HG03439 (cell line): ENCODE measurements around the gene PLEKHG2.
"Not testable (repeated sequence)": the region's sequence is repeated elsewhere in the genome, so short reads cannot be mapped to it uniquely, and the experiment has no call there.

ENCODE experiments used
- ATAC-seq: cut with Tn5 transposase; IDR thresholded peaks from one replicate; pipeline ENCODE4 v1.9.1; 2021; ENCODE audit warnings: mild to moderate bottlenecking, moderate library complexity; ENCODE audit not compliant: unreplicated experiment

Gene PLEKHG2

GRCh38 chr19:39412100-39412866 lies at the start of gene PLEKHG2:
Gene PLEKHG2 (plus strand): TSS chr19:39412669. CDS start chr19:39414087, 1,418 bp downstream.
- ATAC-seq, result peak; percentile 60

- ATAC-seq, result no peak
Measured at GRCh38 chr19:39362682-39363657, 49.5 kb upstream of the PLEKHG2 start.

GRCh38 chr19:39363901-39364457 lies 48.5 kb upstream of the PLEKHG2 start:
- ATAC-seq, result no peak

- ATAC-seq, result no peak
Measured at GRCh38 chr19:39365531-39365930, 46.9 kb upstream of the PLEKHG2 start.

- no peak for ATAC-seq
Measured at GRCh38 chr19:39369200-39369599, 43.3 kb upstream of the PLEKHG2 start.

GRCh38 chr19:39370735-39371134 lies 41.7 kb upstream of the PLEKHG2 start:
- no peak for ATAC-seq

GRCh38 chr19:39372047-39372802 lies 40.2 kb upstream of the PLEKHG2 start:
- no peak for ATAC-seq

GRCh38 chr19:39372941-39373340 lies 39.5 kb upstream of the PLEKHG2 start:
- ATAC-seq, result no peak

- no peak for ATAC-seq
Measured at GRCh38 chr19:39375929-39376328, 36.5 kb upstream of the PLEKHG2 start.

GRCh38 chr19:39377373-39378362 lies 34.8 kb upstream of the PLEKHG2 start:
- no peak for ATAC-seq

- not testable (repeated sequence) for ATAC-seq
Measured at GRCh38 chr19:39379366-39379765, 33.1 kb upstream of the PLEKHG2 start.

GRCh38 chr19:39379865-39380396 lies 32.5 kb upstream of the PLEKHG2 start:
- no peak for ATAC-seq

GRCh38 chr19:39380521-39381502 lies 31.7 kb upstream of the PLEKHG2 start:
- ATAC-seq, result no peak

GRCh38 chr19:39381910-39382611 lies 30.4 kb upstream of the PLEKHG2 start:
- no peak for ATAC-seq

GRCh38 chr19:39382991-39383828 lies 29.3 kb upstream of the PLEKHG2 start:
- no peak for ATAC-seq

GRCh38 chr19:39384839-39385568 lies 27.5 kb upstream of the PLEKHG2 start:
- no peak for ATAC-seq
